Endodermal cell (in vitro differentiated cells): ENCODE data around the gene MPC2. TPM values are rescaled to one million over a fixed set of nuclear protein-coding genes. Genes with fewer than 3 reads are reported as not detected.

Experiments
- DNase-seq: peaks from one replicate; pipeline ENCODE4 v3.0.0-alpha.2; 2017
- H3K27ac ChIP-seq: 2 replicates; pipeline ENCODE4 v1.5.1; 2013; ENCODE audit warnings: mild to moderate bottlenecking, low read depth, low read length, moderate library complexity
- H3K27me3 ChIP-seq: 2 replicates; pipeline ENCODE4 v1.6.1; 2013; ENCODE audit warnings: mild to moderate bottlenecking, low read length, moderate library complexity; ENCODE audit not compliant: insufficient read depth, control insufficient read depth, poor library complexity, severe bottlenecking
- H3K36me3 ChIP-seq: 2 replicates; pipeline ENCODE4 v1.7.0; 2013; ENCODE audit warnings: mild to moderate bottlenecking, low read length, moderate library complexity; ENCODE audit not compliant: control insufficient read depth, insufficient read depth
- H3K4me1 ChIP-seq: one replicate; pipeline ENCODE4 v1.7.0; 2013; ENCODE audit warnings: low read length; ENCODE audit not compliant: control insufficient read depth, insufficient read depth
- H3K4me3 ChIP-seq: 2 replicates; pipeline ENCODE4 v1.5.1; 2013; ENCODE audit warnings: mild to moderate bottlenecking, low read length, moderate library complexity
- H3K9ac ChIP-seq: 2 replicates; pipeline ENCODE4 v1.6.1; 2013; ENCODE audit warnings: mild to moderate bottlenecking, low read length, moderate library complexity; ENCODE audit not compliant: poor library complexity, severe bottlenecking; ENCODE audit errors: extremely low read depth
- H3K9me3 ChIP-seq: 2 replicates; pipeline ENCODE4 v1.6.1; 2013; ENCODE audit warnings: mild to moderate bottlenecking, low read length, moderate library complexity; ENCODE audit not compliant: control insufficient read depth
- H3K27ac Mint-ChIP-seq: 2 replicates; pipeline ENCODE4 v1.8.0; 2020; ENCODE audit warnings: mixed read lengths
- H3K27me3 Mint-ChIP-seq: 2 replicates; pipeline ENCODE4 v1.8.0; 2021; ENCODE audit warnings: mild to moderate bottlenecking, mixed read lengths; ENCODE audit not compliant: insufficient read depth
- H3K36me3 Mint-ChIP-seq: 2 replicates; pipeline ENCODE4 v1.8.0; 2020; ENCODE audit warnings: low read depth, mixed read lengths
- H3K4me1 Mint-ChIP-seq: 2 replicates; pipeline ENCODE4 v1.8.0; 2020; ENCODE audit warnings: mixed read lengths
- H3K4me3 Mint-ChIP-seq: 2 replicates; pipeline ENCODE4 v1.8.0; 2020; ENCODE audit warnings: mild to moderate bottlenecking, moderate library complexity, mixed read lengths
- H3K9me3 Mint-ChIP-seq: 2 replicates; pipeline ENCODE4 v1.8.0; 2020; ENCODE audit warnings: mild to moderate bottlenecking, mixed read lengths
- WGBS, 2 experiments: methylation state at CpG; one replicate each; pipeline versions ENCODE4 v1.1.5 to v1.1.7; 2013; ENCODE audit warnings: missing lambda C conversion rate in 2 of 2, mixed read lengths in 1 of 2; ENCODE audit not compliant: insufficient coverage in 1 of 2, insufficient read length in 1 of 2; 5-methylcytosine and 5-hydroxymethylcytosine counted together
- total RNA-seq, 2 donors: library from RNA; stranded (reverse); fragmentation: NEBNext Ultra II Directional in 1 of 2; extraction: Animal tissue kit (Norgen Biotek cat#: 25700) in 1 of 2; gene quantifications; 2 replicates in 1 of 2; 3 replicates in 1 of 2; pipeline ENCODE4 v1.2.1, GENCODE V29; 2021
- TF ChIP-seq, protein P1 (sequence below): fragments of 200-600 bp; sonication (generic); conservative IDR thresholded peaks from 2 replicates; pipeline ENCODE4 v1.5.0; 2021; ENCODE audit warnings: antibody characterized with exemption, mild to moderate bottlenecking

Gene MPC2
- total RNA-seq, 2 donors from 2014 or later, result 30.7 to 42.5 TPM

DNA sequence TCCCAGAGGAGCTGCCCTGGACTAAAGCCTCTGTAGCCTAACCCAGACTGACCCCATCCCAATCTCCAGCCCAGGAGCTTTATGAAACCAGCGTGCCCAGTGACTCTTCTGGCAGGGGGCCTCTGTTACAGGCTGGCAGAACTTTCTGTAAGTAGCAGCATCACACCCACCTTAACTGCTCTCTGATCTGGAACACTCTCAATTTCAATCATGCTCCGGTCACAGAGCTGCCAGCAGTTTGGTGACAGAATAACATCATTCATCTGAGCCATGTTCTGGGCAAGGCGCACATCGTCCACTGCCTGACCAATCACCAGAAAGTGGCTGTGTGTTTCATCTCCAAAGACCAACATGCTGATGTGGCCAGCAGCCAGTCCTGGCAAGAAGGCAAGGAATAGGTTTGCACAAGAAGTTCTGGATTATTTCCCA lies 37.6 kb downstream of the MPC2 start:
- Histone ChIP-seq H3K36me3 (no peaks in the 10 kb centered on the region), H3K4me1 (no peaks in the 10 kb centered on the region), H3K27ac (no peak overlapping the region), H3K4me3 (no peak overlapping the region), H3K9me3 (no peaks in the 10 kb centered on the region), H3K9ac (no peak overlapping the region), H3K27me3 (no peaks in the 10 kb centered on the region)
- H3K36me3 Mint-ChIP-seq, result no peaks in the 10 kb centered on the region
- DNase-seq, result no peak
- H3K27me3 Mint-ChIP-seq, result no peaks in the 10 kb centered on the region
- TF ChIP-seq, protein P1, sequence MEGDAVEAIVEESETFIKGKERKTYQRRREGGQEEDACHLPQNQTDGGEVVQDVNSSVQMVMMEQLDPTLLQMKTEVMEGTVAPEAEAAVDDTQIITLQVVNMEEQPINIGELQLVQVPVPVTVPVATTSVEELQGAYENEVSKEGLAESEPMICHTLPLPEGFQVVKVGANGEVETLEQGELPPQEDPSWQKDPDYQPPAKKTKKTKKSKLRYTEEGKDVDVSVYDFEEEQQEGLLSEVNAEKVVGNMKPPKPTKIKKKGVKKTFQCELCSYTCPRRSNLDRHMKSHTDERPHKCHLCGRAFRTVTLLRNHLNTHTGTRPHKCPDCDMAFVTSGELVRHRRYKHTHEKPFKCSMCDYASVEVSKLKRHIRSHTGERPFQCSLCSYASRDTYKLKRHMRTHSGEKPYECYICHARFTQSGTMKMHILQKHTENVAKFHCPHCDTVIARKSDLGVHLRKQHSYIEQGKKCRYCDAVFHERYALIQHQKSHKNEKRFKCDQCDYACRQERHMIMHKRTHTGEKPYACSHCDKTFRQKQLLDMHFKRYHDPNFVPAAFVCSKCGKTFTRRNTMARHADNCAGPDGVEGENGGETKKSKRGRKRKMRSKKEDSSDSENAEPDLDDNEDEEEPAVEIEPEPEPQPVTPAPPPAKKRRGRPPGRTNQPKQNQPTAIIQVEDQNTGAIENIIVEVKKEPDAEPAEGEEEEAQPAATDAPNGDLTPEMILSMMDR, result no peak
- no peaks in the 10 kb centered on the region for H3K4me1 Mint-ChIP-seq
- H3K4me3 Mint-ChIP-seq, result no peak overlapping the region
- H3K9me3 Mint-ChIP-seq, result no peaks in the 10 kb centered on the region
- no peak overlapping the region for H3K27ac Mint-ChIP-seq
- WGBS, 2 experiments, result 87 to 100% methylated on average over 2 to 4 of the region's 4 CpGs

DNA sequence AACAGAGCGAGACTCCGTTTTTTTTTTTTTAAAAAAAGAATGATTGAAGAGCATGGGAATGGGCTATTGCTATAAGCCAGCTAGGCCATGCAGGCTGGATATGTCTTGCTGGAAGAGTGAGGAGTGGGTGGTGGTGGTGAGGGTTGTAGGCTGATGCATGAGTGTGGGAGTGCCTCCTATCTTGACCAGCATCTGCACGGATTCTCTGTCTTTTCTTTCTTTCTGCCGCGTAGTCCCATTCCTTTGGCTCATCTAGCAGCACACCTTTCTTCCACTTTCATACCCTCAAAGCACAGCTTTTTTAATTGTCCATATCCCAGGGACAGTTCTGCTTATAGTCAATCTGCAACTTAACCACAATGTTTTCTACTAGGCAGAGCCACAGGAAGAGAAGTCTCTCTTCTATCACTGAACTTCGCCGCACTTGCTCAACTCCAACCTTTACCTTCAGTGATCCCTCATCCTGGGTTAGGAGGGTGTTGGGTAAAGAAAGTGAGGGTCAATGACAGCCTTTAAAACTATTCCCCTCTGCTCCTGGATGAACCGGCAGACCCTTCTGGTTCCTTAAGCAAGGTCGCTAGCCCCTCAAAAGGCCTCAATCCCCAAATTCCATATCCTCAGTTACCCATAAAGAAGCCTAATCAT lies 38.2 kb downstream of the MPC2 start:
- TF ChIP-seq, protein P1, result no peak
- no peak overlapping the region for H3K27ac ChIP-seq
- H3K36me3 Mint-ChIP-seq, result no peaks in the 10 kb centered on the region
- no peak overlapping the region for H3K9ac ChIP-seq
- H3K4me1 ChIP-seq, result no peaks in the 10 kb centered on the region
- H3K27me3 Mint-ChIP-seq, result no peaks in the 10 kb centered on the region
- H3K4me3 Mint-ChIP-seq, result no peak overlapping the region
- H3K36me3 ChIP-seq, result no peaks in the 10 kb centered on the region
- DNase-seq, result no peak
- no peaks in the 10 kb centered on the region for H3K9me3 ChIP-seq
- no peak overlapping the region for H3K4me3 ChIP-seq
- H3K27me3 ChIP-seq, result no peaks in the 10 kb centered on the region
- no peaks in the 10 kb centered on the region for H3K9me3 Mint-ChIP-seq
- WGBS, 2 experiments, result 97 to 100% methylated on average over 6 to 9 of the region's 9 CpGs
- no peak overlapping the region for H3K27ac Mint-ChIP-seq
- no peaks in the 10 kb centered on the region for H3K4me1 Mint-ChIP-seq

DNA sequence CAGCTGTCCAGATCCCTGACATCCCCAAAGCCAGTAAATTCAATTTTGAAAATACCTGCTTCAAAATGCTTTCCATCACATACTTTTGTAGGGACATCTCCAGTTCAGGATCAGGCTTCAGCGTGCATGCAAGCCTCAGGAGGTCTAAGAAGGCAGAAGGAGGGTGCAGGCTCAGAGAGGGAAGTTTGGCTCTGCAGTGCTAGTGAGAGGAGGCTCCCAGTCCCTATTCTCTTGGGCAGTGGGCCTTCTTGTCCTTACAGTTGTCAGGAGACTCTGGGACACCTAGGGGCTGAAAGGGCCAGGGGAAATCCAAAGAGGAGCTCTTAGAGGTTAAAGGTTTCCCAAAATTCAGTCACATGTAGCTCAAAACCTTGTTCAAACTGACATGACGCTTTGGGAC lies 43.1 kb downstream of the MPC2 start:
- TF ChIP-seq, protein P1, result no peak
- no peak overlapping the region for H3K4me3 Mint-ChIP-seq
- no peak overlapping the region for H3K27ac ChIP-seq
- whole genome bisulfite sequencing, 2 experiments, result 88 to 100% methylated on average over 1 to 2 of the region's 2 CpGs
- no peaks in the 10 kb centered on the region for H3K27me3 Mint-ChIP-seq
- no peak overlapping the region for H3K4me3 ChIP-seq
- no peaks in the 10 kb centered on the region for H3K36me3 Mint-ChIP-seq
- H3K9me3 ChIP-seq, result no peaks in the 10 kb centered on the region
- no peak for DNase-seq
- H3K9ac ChIP-seq, result no peak overlapping the region
- no peaks in the 10 kb centered on the region for H3K4me1 ChIP-seq
- no peaks in the 10 kb centered on the region for H3K36me3 ChIP-seq
- no peaks in the 10 kb centered on the region for H3K27me3 ChIP-seq
- H3K4me1 Mint-ChIP-seq, result no peaks in the 10 kb centered on the region
- no peak overlapping the region for H3K27ac Mint-ChIP-seq
- no peaks in the 10 kb centered on the region for H3K9me3 Mint-ChIP-seq
